ENCODE results near the gene GNL3.
A peak's percentile ranks its signal among the peaks of the same experiment; 100 is the strongest.

Gene GNL3

DNA sequence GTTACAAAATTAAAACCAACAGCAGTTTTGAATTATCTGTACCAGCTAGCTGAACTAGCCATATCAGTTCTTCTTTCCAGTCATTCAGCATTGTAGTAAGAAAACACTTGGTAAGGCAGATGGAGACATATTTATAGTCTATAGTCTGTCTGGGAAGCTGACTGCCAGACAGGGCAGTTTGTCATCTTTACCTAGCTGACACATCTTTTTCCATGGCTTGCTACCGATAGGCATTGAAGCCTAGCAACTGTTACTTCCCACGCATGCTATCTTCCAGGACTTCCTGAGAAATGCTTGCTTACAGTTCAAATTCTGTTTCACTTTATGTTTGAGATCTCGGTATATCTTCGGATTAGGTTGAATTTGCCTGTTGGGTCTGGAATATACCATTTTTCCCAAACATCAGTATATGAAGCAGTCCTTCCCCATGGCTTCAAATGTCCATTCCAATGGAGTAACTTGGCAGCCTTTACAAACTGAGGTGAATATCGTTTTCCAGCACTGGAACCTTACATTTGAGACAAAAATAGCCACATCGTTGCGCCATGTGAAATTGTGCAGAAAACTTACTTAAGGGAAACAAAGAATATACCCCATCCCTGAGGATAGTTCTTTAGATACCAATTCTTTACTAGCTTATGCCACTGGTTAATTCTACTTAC is 8.8 kb downstream of the GNL3 start:
- Histone ChIP-seq H2AFZ (ENCODE audit: low read depth, low read length) (no peak overlapping the region), H3K9me3 (ENCODE audit: insufficient read depth, low read length) (no peaks in the 10 kb centered on the region), H3K4me1 (ENCODE audit: low read length) (peaks cover 36% of the 10 kb centered on the region), H3K4me2 (ENCODE audit: low read length) (no peak overlapping the region), H3K79me2 (ENCODE audit: low read length) (peaks cover 30% of the 10 kb centered on the region), H3K27me3 (ENCODE audit: low read depth, low read length) (no peaks in the 10 kb centered on the region), H3K27ac (ENCODE audit: low read length) (no peak overlapping the region), H3K36me3 (replicated peaks; ENCODE audit: low read depth, low read length) (peaks cover 76% of the 10 kb centered on the region), H4K20me1 (ENCODE audit: insufficient read depth, low read length) (peaks cover 43% of the 10 kb centered on the region), H3K4me3 (ENCODE audit: low read length) (no peak overlapping the region), H3K9ac (ENCODE audit: low read length) (no peak overlapping the region)
- TF ChIP-seq EZH2phosphoT487 (IDR thresholded peaks at IDR 0.05; ENCODE audit: low read depth) = no peak
- TF ChIP-seq, protein P1, sequence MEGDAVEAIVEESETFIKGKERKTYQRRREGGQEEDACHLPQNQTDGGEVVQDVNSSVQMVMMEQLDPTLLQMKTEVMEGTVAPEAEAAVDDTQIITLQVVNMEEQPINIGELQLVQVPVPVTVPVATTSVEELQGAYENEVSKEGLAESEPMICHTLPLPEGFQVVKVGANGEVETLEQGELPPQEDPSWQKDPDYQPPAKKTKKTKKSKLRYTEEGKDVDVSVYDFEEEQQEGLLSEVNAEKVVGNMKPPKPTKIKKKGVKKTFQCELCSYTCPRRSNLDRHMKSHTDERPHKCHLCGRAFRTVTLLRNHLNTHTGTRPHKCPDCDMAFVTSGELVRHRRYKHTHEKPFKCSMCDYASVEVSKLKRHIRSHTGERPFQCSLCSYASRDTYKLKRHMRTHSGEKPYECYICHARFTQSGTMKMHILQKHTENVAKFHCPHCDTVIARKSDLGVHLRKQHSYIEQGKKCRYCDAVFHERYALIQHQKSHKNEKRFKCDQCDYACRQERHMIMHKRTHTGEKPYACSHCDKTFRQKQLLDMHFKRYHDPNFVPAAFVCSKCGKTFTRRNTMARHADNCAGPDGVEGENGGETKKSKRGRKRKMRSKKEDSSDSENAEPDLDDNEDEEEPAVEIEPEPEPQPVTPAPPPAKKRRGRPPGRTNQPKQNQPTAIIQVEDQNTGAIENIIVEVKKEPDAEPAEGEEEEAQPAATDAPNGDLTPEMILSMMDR (IDR thresholded peaks at IDR 0.05; ENCODE audit: low read depth, low read length) = no peak

DNA sequence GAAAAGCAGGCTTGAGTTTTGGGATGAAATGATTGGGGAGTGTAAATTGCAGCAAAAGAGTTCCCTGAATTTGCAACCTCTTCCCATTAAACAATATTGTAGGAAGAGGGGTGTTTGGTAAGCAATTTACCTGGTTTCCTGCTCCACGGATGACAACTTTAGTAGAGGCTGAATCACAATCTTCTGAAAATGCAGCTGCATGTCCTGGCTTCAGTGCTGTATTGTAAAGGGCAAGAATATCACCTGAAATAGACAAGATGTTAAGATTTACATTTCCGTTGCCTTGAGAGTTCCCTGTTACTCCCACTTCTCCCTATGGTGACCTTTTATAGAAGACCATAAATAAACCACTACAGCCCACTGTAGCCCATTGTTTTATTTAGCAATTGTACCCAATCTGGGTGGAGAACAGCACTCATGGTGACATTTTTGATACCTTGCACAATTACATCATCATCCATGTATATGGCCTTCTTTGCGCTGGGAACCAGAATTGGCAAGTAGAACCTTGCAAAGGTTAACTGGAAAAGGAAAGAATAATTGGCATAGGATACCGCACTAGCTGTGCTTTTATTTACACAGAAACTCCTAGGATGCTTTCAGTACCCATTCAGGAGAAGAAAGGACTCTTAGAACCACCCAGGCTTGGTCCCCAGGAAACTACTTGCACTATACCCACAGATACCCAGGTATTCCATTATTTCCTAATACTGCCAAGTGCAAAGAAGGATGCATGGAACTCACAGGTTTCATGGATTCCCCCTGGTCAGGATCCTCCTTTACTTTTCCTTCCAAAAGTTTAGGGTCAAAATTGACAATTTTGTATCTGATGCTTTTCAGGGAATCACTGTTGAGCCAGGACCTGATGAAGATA is 10.2 kb downstream of the GNL3 start:
- peaks cover 39% of the 10 kb centered on the region for H4K20me1 ChIP-seq (ENCODE audit: insufficient read depth, low read length)
- no peak overlapping the region for H2AFZ ChIP-seq (ENCODE audit: low read depth, low read length)
- H3K27me3 ChIP-seq (ENCODE audit: low read depth, low read length) = no peaks in the 10 kb centered on the region
- peaks cover 34% of the 10 kb centered on the region for H3K4me1 ChIP-seq (ENCODE audit: low read length)
- TF ChIP-seq, protein P1 (IDR thresholded peaks at IDR 0.05; ENCODE audit: low read depth, low read length) = no peak
- no peak for TF ChIP-seq EZH2phosphoT487 (IDR thresholded peaks at IDR 0.05; ENCODE audit: low read depth)
- peaks cover 20% of the 10 kb centered on the region for H3K79me2 ChIP-seq (ENCODE audit: low read length)
- H3K4me3 ChIP-seq (ENCODE audit: low read length) = no peak overlapping the region
- H3K9me3 ChIP-seq (ENCODE audit: insufficient read depth, low read length) = no peaks in the 10 kb centered on the region
- H3K9ac ChIP-seq (ENCODE audit: low read length) = 0 out of 2 replicates have a peak overlapping the region, but pooled peaks have one; percentile 6
- peak overlapping the region; percentile 25 for H3K4me2 ChIP-seq (ENCODE audit: low read length)
- peak overlapping the region; percentile 75 for H3K27ac ChIP-seq (ENCODE audit: low read length)
- peaks cover 64% of the 10 kb centered on the region for H3K36me3 ChIP-seq (replicated peaks; ENCODE audit: low read depth, low read length)

DNA sequence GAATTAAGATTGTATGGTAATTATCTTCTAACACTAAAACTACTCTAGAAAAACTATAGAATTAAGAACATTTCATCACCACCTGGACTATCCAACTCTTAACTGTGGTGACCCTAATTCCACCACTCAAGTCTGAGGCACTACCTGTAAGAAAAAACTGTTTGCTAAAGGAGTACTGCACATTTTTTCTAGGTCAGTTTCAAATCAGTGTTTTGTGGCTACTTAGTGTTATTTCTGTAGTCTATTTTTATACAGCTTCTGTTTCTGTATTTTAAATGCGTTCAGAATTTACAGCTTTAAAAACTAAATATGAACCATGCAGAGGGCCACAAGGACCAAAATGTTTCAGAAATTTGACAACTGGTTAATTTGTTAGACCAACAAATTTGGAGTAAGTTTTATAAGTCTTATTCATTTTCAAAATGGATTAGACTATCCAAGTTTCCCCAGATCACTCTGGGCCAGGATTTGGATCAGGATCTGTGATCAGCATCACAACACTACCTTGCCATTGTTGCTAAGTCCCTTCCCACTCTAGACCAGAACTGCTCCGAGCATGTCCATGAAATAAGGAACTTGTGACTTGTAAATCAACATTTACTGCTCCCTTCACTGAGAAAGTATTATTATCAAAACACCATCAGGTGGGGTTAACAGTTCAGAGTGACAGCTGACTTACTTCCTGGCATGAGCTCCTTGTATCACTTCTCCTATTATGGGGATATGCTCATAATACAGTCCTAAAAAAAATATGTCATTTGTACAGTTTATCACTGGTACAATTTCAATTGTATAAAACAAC is 11.2 kb downstream of the GNL3 start:
- Histone ChIP-seq H3K79me2 (ENCODE audit: low read length) (peaks cover 17% of the 10 kb centered on the region), H3K27ac (ENCODE audit: low read length) (peak overlapping the region; percentile 75), H3K4me3 (ENCODE audit: low read length) (no peak overlapping the region), H3K9ac (ENCODE audit: low read length) (peak overlapping the region; percentile 6; the same call in 1 of the 2 replicates), H3K27me3 (ENCODE audit: low read depth, low read length) (no peaks in the 10 kb centered on the region), H3K9me3 (ENCODE audit: insufficient read depth, low read length) (no peaks in the 10 kb centered on the region), H2AFZ (ENCODE audit: low read depth, low read length) (no peak overlapping the region), H3K4me1 (ENCODE audit: low read length) (peaks cover 34% of the 10 kb centered on the region), H4K20me1 (ENCODE audit: insufficient read depth, low read length) (peaks cover 34% of the 10 kb centered on the region), H3K36me3 (replicated peaks; ENCODE audit: low read depth, low read length) (peaks cover 57% of the 10 kb centered on the region), H3K4me2 (ENCODE audit: low read length) (peak overlapping the region; percentile 25)
- no peak for TF ChIP-seq EZH2phosphoT487 (IDR thresholded peaks at IDR 0.05; ENCODE audit: low read depth)
- TF ChIP-seq, protein P1 (IDR thresholded peaks at IDR 0.05; ENCODE audit: low read depth, low read length) = no peak
